AG04450 (cell line): ENCODE results near the gene MED12L. TPM values are rescaled to one million over a fixed set of nuclear protein-coding genes. Genes with fewer than 3 reads are reported as not detected.

Source experiments
- CTCF ChIA-PET: fragments of 300-600, 350-600 bp; formaldehyde crosslinking; extraction: SDS; loops from one replicate; lab custom pipeline; 2022; ENCODE audit warnings: antibody characterized with exemption, inconsistent platforms; lab: Charles Lee
- POLR2A ChIA-PET: fragments of 350-600 bp; formaldehyde crosslinking; extraction: SDS; loops from one replicate; lab custom pipeline; 2021; ENCODE audit warnings: antibody characterized with exemption, inconsistent platforms; lab: Yijun Ruan, JAX
- DNase-seq: peaks from one replicate; pipeline ENCODE4 v3.0.0-alpha.2; 2011; ENCODE audit warnings: low read depth, low spot score
- H3K27ac ChIP-seq: one replicate; pipeline ENCODE4 v1.5.1; 2012; ENCODE audit warnings: low read depth, low read length, control low read depth
- H3K27me3 ChIP-seq: one replicate; pipeline ENCODE4 v1.6.0; 2012; ENCODE audit warnings: low read length; ENCODE audit not compliant: control insufficient read depth, insufficient read depth
- H3K4me3 ChIP-seq: 2 replicates; pipeline ENCODE4 v1.5.1; 2011; ENCODE audit warnings: mild to moderate bottlenecking, low read depth, low read length, control low read depth
- H3K9me3 ChIP-seq: 2 replicates; pipeline ENCODE4 v1.5.1; 2012; ENCODE audit warnings: low read length; ENCODE audit not compliant: control insufficient read depth, insufficient read depth
- CTCF ChIP-seq: IDR thresholded peaks from 2 replicates; pipeline ENCODE4 v1.5.1; 2011; ENCODE audit warnings: low read depth, low read length, control low read depth, inconsistent platforms
- polyA plus RNA-seq: library from polyadenylated mRNA; depleted of rRNA; stranded (reverse); fragments of >200 nt; gene quantifications from 2 replicates; pipeline ENCODE4 v1.2.3, GENCODE V29; 2011

The MED12L gene
- polyA plus RNA-seq, 1 experiment = 0.26 TPM

GRCh38 chr3:151393146-151393830, 307.8 kb downstream of the MED12L start:
- DNase-seq = no peak
- CTCF ChIA-PET = interaction anchor here (0.6 kb wide), 1 partner anchor 8 kb away, joined by 5 read pairs; no protein-coding TSS in a partner anchor
- Histone ChIP-seq H3K4me3 (no peak overlapping the region), H3K27me3 (no peaks in the 10 kb centered on the region), H3K27ac (no peak overlapping the region), H3K9me3 (no peaks in the 10 kb centered on the region)
- POLR2A ChIA-PET = no interaction called here
- TF ChIP-seq CTCF = no peak

- no peaks in the 10 kb centered on the region for H3K9me3 ChIP-seq
- no peak for DNase-seq
- H3K27ac ChIP-seq = no peak overlapping the region
- TF ChIP-seq CTCF = no peak
- CTCF ChIA-PET = interaction anchor here (0.6 kb wide), 1 partner anchor 8 kb away, joined by 5 read pairs; no protein-coding TSS in a partner anchor
- H3K27me3 ChIP-seq = no peaks in the 10 kb centered on the region
- POLR2A ChIA-PET = no interaction called here
- no peak overlapping the region for H3K4me3 ChIP-seq
Measured at GRCh38 chr3:151393941-151394340, 308.5 kb downstream of the MED12L start.

- no peaks in the 10 kb centered on the region for H3K27me3 ChIP-seq
- POLR2A ChIA-PET = no interaction called here
- no peak for TF ChIP-seq CTCF
- H3K27ac ChIP-seq = no peak overlapping the region
- H3K9me3 ChIP-seq = no peaks in the 10 kb centered on the region
- no peak for DNase-seq
- CTCF ChIA-PET = no interaction called here
- H3K4me3 ChIP-seq = no peak overlapping the region
Measured at GRCh38 chr3:151394611-151395010, 309.1 kb downstream of the MED12L start.

GRCh38 chr3:151395806-151396205, 310.3 kb downstream of the MED12L start:
- Histone ChIP-seq H3K4me3 (no peak overlapping the region), H3K27me3 (no peaks in the 10 kb centered on the region), H3K27ac (no peak overlapping the region), H3K9me3 (no peaks in the 10 kb centered on the region)
- no peak for DNase-seq
- CTCF ChIA-PET = interaction anchor here (1.7 kb wide), 1 partner anchor 16 kb away, joined by 5 read pairs; no protein-coding TSS in a partner anchor
- POLR2A ChIA-PET = interaction anchor here (0.9 kb wide), 1 partner anchor 50 kb away, joined by 3 read pairs; no protein-coding TSS in a partner anchor
- no peak for TF ChIP-seq CTCF

- CTCF ChIA-PET = interaction anchor here (1.1 kb wide), 1 partner anchor 20 kb away, joined by 3 read pairs; no protein-coding TSS in a partner anchor
Measured at GRCh38 chr3:151398895-151399294, 313.4 kb downstream of the MED12L start.

More at GRCh38 chr3:151398895-151399294, 313.4 kb downstream of the MED12L start:
- no peak overlapping the region for H3K27ac ChIP-seq
- TF ChIP-seq CTCF = no peak
- POLR2A ChIA-PET = no interaction called here
- DNase-seq = no peak
- H3K27me3 ChIP-seq = no peaks in the 10 kb centered on the region
- H3K9me3 ChIP-seq = no peaks in the 10 kb centered on the region
- H3K4me3 ChIP-seq = no peak overlapping the region
